MM.1S (cell line): ENCODE measurements around the gene S100A6.

Source experiments
- DNase-seq: peaks from one replicate; pipeline ENCODE4 v3.0.0-alpha.2; 2015
- H2AFZ ChIP-seq: fragments of 300-600 bp; sonication (generic); 2 replicates; pipeline ENCODE4 v1.6.0; 2016; ENCODE audit warnings: antibody characterized with exemption, low read length
- H3F3A ChIP-seq: fragments of 300-600 bp; sonication (generic); 2 replicates; pipeline ENCODE4 v1.6.1; 2016; ENCODE audit warnings: mild to moderate bottlenecking, antibody characterized with exemption, low read length, moderate library complexity, mixed read lengths; ENCODE audit not compliant: insufficient read depth
- H3K27ac ChIP-seq: fragments of 300-600 bp; sonication (generic); 2 replicates; pipeline ENCODE4 v1.5.1; 2016; ENCODE audit warnings: mild to moderate bottlenecking, low read length
- H3K27me3 ChIP-seq: fragments of 300-600 bp; sonication (generic); replicated peaks from 2 replicates; pipeline ENCODE4 v1.6.0; 2016; ENCODE audit warnings: low read length; ENCODE audit not compliant: insufficient read depth
- H3K36me3 ChIP-seq: fragments of 300-600 bp; sonication (generic); replicated peaks from 2 replicates; pipeline ENCODE4 v1.6.1; 2016; ENCODE audit warnings: mild to moderate bottlenecking, low read length, mixed read lengths; ENCODE audit not compliant: insufficient read depth
- H3K4me1 ChIP-seq: fragments of 300-600 bp; sonication (generic); 2 replicates; pipeline ENCODE4 v1.6.1; 2016; ENCODE audit warnings: low read length, mixed read lengths
- H3K4me2 ChIP-seq: fragments of 300-600 bp; sonication (generic); 2 replicates; pipeline ENCODE4 v1.6.0; 2016; ENCODE audit warnings: low read depth, low read length
- H3K4me3 ChIP-seq: fragments of 300-600 bp; sonication (generic); 2 replicates; pipeline ENCODE4 v1.5.1; 2016; ENCODE audit warnings: low read length, mixed read lengths
- H3K79me2 ChIP-seq: fragments of 300-600 bp; sonication (generic); 2 replicates; pipeline ENCODE4 v1.6.1; 2016; ENCODE audit warnings: mixed run types, low read length, mixed read lengths
- H3K9ac ChIP-seq: fragments of 300-600 bp; sonication (generic); 2 replicates; pipeline ENCODE4 v1.6.1; 2016; ENCODE audit warnings: low read length, mixed read lengths
- H3K9me2 ChIP-seq: fragments of 300-600 bp; sonication (generic); replicated peaks from 2 replicates; pipeline ENCODE4 v1.6.1; 2016; ENCODE audit warnings: mild to moderate bottlenecking, low read length, mixed read lengths; ENCODE audit not compliant: insufficient read depth
- H3K9me3 ChIP-seq: fragments of 300-600 bp; sonication (generic); replicated peaks from 2 replicates; pipeline ENCODE4 v1.6.1; 2016; ENCODE audit warnings: mild to moderate bottlenecking, low read length, mixed read lengths; ENCODE audit not compliant: insufficient read depth
- H4K20me1 ChIP-seq: fragments of 300-600 bp; sonication (generic); 2 replicates; pipeline ENCODE4 v1.6.1; 2016; ENCODE audit warnings: mild to moderate bottlenecking, low read length, moderate library complexity, mixed read lengths; ENCODE audit not compliant: insufficient read depth
- EZH2 ChIP-seq: fragments of 300-600 bp; sonication (generic); optimal IDR thresholded peaks from 2 replicates; pipeline ENCODE3; 2017; ENCODE audit warnings: low read depth, mild to moderate bottlenecking, antibody characterized with exemption, low read length, mixed read lengths
- EZH2phosphoT487 ChIP-seq: fragments of 300-600 bp; sonication (generic); IDR thresholded peaks from 2 replicates; pipeline ENCODE4 v1.6.1; 2018; ENCODE audit warnings: antibody characterized with exemption, low read length
- TF ChIP-seq, protein P1 (sequence below): fragments of 300-600 bp; sonication (generic); IDR thresholded peaks from 2 replicates; pipeline ENCODE4 v1.5.1; 2016; ENCODE audit warnings: antibody characterized with exemption, low read length, mixed read lengths

The S100A6 gene

DNA sequence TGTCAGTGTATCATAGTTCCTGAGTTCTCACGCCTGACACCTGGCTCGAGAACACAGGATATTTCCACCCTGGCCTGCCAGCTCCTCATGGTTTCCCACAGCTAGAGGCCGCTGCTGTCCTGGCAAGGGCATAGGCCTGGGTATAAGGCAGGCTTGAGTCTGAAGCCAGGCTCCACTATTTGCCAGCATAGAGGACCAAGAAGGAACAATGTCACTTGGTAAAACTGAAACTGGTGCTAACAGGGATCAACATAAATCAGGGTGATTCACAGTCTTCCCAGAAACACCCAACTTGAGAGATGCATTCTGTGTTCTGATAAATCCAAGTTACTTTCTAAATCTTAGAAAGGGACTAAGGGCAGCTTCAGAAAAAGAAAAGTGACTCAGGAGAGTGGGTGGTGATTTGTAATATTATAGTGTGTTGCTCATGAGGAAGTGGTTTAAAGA lies 36.8 kb upstream of the S100A6 start:
- peak; percentile 77 for DNase-seq

DNA sequence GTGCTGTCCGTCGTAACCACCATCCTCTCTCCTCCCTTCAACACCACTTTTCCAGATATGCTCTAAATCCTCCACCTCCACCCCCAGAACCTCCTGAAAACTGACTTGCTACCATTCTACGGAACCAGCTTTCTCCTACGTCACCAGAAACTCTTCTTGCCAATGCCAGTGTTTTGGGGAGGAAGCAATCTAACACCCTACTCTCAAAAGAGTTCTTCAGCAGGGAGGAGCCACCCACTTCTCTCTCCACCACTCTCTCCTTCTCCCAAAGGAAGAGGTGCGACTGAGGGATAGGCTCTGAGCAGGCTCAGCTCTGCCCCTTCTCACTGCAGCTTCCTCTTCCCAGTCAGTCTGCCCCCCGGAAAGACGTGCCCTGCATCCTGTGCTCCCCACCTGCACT lies 35.9 kb upstream of the S100A6 start:
- TF ChIP-seq, protein P1, sequence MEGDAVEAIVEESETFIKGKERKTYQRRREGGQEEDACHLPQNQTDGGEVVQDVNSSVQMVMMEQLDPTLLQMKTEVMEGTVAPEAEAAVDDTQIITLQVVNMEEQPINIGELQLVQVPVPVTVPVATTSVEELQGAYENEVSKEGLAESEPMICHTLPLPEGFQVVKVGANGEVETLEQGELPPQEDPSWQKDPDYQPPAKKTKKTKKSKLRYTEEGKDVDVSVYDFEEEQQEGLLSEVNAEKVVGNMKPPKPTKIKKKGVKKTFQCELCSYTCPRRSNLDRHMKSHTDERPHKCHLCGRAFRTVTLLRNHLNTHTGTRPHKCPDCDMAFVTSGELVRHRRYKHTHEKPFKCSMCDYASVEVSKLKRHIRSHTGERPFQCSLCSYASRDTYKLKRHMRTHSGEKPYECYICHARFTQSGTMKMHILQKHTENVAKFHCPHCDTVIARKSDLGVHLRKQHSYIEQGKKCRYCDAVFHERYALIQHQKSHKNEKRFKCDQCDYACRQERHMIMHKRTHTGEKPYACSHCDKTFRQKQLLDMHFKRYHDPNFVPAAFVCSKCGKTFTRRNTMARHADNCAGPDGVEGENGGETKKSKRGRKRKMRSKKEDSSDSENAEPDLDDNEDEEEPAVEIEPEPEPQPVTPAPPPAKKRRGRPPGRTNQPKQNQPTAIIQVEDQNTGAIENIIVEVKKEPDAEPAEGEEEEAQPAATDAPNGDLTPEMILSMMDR, result no peak
- TF ChIP-seq EZH2 (no peak), EZH2phosphoT487 (no peak)
- no peaks in the 10 kb centered on the region for H3K36me3 ChIP-seq
- no peak overlapping the region for H3K9ac ChIP-seq
- H3K27ac ChIP-seq, result no peak overlapping the region
- no peaks in the 10 kb centered on the region for H3K79me2 ChIP-seq
- no peak overlapping the region for H3K4me3 ChIP-seq
- no peaks in the 10 kb centered on the region for H4K20me1 ChIP-seq
- H3K4me2 ChIP-seq, result no peak overlapping the region
- H3K9me3 ChIP-seq, result no peaks in the 10 kb centered on the region
- H3K9me2 ChIP-seq, result no peaks in the 10 kb centered on the region
- H3K4me1 ChIP-seq, result peaks cover 7% of the 10 kb centered on the region
- no peak for DNase-seq
- no peak overlapping the region for H2AFZ ChIP-seq
- H3K27me3 ChIP-seq, result no peaks in the 10 kb centered on the region
- no peaks in the 10 kb centered on the region for H3F3A ChIP-seq

More for the DNA sequence above, 36.8 kb upstream of the S100A6 start:
- H2AFZ ChIP-seq, result no peak overlapping the region
- no peaks in the 10 kb centered on the region for H3K9me3 ChIP-seq
- no peaks in the 10 kb centered on the region for H4K20me1 ChIP-seq
- H3K79me2 ChIP-seq, result no peaks in the 10 kb centered on the region
- TF ChIP-seq, protein P1, result peak; percentile 93
- TF ChIP-seq EZH2, result no peak
- TF ChIP-seq EZH2phosphoT487, result no peak
- no peak overlapping the region for H3K9ac ChIP-seq
- no peaks in the 10 kb centered on the region for H3K9me2 ChIP-seq
- H3K27ac ChIP-seq, result no peak overlapping the region
- 0 out of 2 replicates have a peak, but pooled peaks cover 3% of the 10 kb centered on the region for H3K4me1 ChIP-seq
- H3K36me3 ChIP-seq, result no peaks in the 10 kb centered on the region
- H3K4me3 ChIP-seq, result no peak overlapping the region
- H3F3A ChIP-seq, result no peaks in the 10 kb centered on the region
- H3K4me2 ChIP-seq, result no peak overlapping the region
- H3K27me3 ChIP-seq, result peaks cover under 1% of the 10 kb centered on the region; the same call in 1 of the 2 replicates

DNA sequence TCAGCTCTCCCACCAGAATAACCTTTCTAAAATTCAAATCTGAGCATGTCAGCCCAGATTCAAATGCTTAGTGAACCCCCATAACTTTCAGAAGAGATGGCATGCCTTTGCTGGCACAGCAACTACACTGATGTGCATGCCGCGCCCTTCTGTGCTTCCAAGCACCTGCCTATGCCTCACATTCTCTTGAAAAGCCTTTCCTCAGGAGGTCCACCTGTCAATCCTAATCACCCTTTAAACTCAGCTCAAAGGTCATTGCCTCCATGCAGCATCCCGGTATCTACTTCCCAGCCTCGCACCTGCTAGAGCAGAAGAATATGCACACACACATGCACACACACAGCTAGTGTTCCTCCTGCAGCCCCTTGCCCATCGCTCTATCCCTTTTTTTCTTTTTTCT lies 35.1 kb upstream of the S100A6 start:
- Histone ChIP-seq H3K9me2 (no peaks in the 10 kb centered on the region), H3K27me3 (no peaks in the 10 kb centered on the region), H3K36me3 (no peaks in the 10 kb centered on the region), H3K4me1 (peaks cover 12% of the 10 kb centered on the region), H3K27ac (no peak overlapping the region), H2AFZ (no peak overlapping the region), H3K9ac (no peak overlapping the region), H3K4me2 (no peak overlapping the region), H3K79me2 (no peaks in the 10 kb centered on the region), H3K4me3 (no peak overlapping the region), H3F3A (no peaks in the 10 kb centered on the region), H3K9me3 (no peaks in the 10 kb centered on the region), H4K20me1 (no peaks in the 10 kb centered on the region)
- TF ChIP-seq, protein P1, result no peak
- TF ChIP-seq EZH2phosphoT487, result no peak
- no peak for TF ChIP-seq EZH2
- no peak for DNase-seq
